ENCODE measurements around the gene OR2G3.

DNA sequence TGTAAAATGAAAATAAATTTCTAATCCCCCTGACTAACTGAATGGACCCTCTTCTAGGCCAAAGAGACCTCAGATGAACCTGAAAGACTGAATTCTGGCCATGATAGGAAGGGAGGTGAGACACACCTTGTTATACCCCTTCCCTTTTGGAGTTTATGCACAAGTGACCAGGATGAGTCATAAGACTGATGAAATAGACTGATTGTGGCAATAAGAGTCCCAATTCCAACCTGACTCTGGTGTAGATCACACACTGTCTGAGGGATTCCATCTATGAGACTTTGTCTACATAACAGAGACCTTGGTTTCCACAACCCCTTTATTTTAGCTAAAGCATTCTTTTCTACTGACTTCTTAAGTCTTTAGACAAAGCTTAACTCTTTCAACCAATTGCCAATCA lies 30.7 kb upstream of the OR2G3 start:
- TF ChIP-seq POLR2AphosphoS5 (IDR thresholded peaks at IDR 0.05; ENCODE audit: low read depth, low read length), result no peak
- TF ChIP-seq, protein P1, sequence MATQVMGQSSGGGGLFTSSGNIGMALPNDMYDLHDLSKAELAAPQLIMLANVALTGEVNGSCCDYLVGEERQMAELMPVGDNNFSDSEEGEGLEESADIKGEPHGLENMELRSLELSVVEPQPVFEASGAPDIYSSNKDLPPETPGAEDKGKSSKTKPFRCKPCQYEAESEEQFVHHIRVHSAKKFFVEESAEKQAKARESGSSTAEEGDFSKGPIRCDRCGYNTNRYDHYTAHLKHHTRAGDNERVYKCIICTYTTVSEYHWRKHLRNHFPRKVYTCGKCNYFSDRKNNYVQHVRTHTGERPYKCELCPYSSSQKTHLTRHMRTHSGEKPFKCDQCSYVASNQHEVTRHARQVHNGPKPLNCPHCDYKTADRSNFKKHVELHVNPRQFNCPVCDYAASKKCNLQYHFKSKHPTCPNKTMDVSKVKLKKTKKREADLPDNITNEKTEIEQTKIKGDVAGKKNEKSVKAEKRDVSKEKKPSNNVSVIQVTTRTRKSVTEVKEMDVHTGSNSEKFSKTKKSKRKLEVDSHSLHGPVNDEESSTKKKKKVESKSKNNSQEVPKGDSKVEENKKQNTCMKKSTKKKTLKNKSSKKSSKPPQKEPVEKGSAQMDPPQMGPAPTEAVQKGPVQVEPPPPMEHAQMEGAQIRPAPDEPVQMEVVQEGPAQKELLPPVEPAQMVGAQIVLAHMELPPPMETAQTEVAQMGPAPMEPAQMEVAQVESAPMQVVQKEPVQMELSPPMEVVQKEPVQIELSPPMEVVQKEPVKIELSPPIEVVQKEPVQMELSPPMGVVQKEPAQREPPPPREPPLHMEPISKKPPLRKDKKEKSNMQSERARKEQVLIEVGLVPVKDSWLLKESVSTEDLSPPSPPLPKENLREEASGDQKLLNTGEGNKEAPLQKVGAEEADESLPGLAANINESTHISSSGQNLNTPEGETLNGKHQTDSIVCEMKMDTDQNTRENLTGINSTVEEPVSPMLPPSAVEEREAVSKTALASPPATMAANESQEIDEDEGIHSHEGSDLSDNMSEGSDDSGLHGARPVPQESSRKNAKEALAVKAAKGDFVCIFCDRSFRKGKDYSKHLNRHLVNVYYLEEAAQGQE (IDR thresholded peaks at IDR 0.05; ENCODE audit: insufficient read depth in 1 of 2, low read depth in 2 of 2, low read length in 2 of 2), result no peak
